ENCODE measurements around the gene ZFAND3.
A peak's percentile ranks its signal among the peaks of the same experiment; 100 is the strongest.

ZFAND3 gene

GRCh38 chr6:38141085-38141484, 321.6 kb downstream of the ZFAND3 start:
- DNase-seq, result no peak

- DNase-seq, result no peak
Observed at GRCh38 chr6:38141716-38142115, 322.2 kb downstream of the ZFAND3 start.

DNA sequence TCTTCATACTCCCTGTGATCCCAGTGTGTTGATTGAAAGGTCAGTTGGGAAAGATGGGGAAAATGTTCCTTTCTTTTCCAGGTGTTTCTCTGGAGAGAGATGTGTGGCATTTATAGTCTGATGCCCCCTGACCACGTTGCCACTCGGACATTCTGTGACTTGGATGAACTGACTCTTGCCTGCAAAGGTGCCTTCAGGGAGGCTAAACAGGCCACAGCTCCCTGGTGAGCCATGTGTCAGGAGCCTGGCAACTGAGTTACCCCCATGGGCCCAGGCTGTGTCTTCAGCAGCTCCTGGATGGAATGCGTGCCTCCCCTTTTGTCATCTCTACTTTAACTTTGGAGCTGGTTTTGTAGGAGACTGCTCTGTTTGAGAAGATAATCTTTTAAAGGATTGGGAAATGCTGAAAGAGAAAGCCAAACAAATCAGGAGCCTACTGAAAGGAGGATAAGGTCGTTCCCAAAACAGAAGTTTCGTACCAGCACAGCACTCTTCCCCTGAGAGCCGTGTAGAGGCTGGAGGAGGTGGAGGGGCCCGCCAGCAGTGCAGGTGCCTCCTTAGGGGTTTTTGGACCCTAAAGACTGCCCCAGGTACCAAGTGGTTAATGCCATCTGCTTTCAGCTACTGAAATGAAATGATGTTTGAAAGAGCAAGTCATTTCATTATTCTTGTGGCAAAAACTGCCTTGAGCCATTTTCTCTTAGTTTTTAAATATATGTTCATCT, 322.8 kb downstream of the ZFAND3 start:
- peak; percentile 10 for DNase-seq

DNA sequence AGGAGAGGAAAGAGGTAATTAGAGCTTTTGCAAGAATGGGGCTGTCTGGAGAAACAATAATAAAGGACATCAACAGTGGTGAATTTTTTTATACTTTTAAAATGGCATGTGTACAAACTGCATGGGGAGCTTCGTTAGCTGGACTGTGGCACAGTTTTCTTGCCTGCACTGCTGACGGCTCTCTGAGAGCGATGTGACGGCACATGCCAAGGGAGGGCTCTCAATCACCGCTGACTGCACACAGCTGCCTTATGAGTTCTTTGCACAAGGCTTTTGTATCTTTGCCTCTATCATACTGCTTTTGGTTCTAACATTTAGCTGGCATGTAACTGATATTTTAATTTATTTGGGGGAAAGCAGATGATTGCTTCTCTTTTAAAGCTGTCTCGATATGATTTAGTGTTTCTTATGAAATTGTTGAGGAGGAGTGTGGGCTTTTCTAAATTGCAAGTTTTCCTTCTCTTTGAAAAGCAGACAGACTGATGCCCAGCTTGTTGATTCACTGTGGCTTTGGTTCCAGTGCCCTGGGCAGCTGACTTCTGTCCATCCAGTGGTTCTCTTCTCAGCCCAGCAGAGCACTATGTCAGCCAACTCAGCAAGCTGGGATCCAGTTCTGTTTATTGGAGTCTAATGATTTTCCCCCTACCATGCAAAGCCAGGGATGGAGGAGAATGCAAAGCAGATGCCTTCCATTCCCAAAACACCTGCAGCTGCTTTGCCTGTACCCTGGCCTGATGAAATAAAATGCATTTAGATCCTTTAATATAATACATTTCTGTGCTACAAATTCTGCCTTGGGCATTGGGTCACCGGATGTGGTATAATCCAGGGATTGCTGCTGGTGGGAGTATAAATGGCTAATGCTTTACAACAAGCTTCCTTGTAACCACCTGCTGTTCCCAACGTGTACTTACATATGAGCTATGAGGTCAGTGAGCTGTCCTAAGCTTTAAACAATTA, 323.9 kb downstream of the ZFAND3 start:
- no peak for DNase-seq

DNA sequence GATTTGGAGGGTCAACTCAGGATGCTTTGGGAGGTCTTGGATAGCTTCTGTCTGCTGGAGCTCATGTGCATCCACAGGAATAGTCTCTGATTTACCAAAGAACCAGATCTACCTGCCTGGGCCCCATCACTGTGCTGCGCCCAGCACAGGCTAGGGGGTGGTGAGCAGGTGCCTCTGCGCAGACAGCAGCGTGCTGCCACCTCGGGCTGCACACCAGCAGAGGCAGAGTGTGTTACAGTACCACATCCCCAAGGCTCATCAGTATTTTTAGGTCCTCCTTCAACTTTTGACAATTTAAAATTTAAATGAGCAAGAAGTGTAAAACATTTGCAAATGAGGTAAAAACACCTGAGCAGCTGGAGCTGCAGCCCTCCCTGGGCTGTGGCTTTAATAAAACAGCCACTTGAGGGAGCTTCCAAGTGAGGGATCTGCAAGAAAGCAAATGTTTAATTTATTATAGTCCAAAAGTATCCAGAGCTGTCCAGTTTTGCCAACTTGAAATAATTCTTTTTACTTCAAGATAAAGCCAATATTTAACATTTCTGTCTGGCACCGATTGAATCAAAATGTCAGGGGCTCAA, 324.9 kb downstream of the ZFAND3 start:
- DNase-seq, result no peak

DNA sequence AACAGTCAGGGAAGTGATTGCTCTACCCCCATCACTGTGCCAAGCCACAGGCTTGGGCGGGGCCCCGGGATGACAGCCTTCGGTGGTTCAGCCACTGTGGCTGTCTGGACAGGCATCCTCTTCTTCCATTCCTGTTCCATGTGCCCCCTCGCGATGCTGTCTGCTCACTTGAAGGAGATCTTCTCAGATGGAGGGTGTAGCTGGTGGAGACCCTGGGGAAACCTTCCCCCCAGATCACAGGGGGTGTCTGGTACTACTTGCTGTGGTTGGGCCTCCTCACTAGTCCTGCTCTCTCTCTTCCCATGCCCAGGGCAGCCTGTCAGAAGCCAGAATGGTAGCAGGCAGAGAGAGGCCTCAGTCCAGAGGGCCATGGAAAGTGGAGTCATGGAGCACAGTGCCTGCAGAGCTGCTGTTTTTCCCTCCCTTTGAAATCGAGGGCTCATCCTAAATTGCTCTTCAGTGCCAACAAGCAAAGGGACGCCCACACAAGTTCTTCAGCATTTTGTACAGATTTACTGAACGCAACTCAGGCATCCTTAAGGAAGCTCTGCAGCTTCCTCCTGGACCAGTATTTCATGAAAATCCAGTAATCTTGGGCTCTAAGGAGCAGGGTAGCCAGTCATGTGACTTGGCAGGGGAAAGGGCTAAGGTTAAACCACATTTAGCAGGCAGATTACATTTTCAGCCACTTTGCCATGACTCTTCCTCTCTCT, 326.6 kb downstream of the ZFAND3 start:
- DNase-seq, result no peak

DNA sequence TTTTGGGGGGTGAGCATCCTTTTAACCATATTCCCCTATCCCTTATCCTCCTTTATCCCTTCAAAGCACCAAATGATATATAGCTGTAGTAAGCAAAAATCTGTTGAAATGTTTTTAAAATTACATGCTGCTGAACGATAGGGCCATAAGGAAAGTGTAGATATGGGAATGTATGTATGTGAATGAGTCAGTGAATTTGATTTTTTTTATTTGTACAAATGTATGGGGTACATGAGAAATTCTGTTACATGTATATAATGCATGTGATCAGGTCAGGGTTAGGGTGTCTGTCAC, 327.2 kb downstream of the ZFAND3 start:
- no peak for DNase-seq

DNA sequence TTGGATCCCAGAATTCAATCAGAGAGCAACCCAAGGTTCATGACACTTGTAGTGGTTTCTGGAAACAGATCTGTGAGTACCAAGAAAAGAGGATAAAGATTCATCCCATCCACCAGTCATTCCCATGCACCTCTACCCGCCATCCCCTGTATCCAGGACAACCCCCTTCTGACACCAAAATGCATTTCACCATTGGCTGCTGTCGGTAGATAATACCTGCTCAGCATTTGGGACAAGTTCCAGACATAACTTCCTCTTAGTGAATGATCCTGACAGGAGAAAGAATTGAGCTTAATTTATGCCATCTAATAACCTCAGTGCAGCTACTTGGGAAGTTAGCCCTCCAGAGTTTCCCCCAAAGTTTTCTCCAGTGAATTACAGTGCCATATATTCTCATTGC, 329.1 kb downstream of the ZFAND3 start:
- no peak for DNase-seq

DNA sequence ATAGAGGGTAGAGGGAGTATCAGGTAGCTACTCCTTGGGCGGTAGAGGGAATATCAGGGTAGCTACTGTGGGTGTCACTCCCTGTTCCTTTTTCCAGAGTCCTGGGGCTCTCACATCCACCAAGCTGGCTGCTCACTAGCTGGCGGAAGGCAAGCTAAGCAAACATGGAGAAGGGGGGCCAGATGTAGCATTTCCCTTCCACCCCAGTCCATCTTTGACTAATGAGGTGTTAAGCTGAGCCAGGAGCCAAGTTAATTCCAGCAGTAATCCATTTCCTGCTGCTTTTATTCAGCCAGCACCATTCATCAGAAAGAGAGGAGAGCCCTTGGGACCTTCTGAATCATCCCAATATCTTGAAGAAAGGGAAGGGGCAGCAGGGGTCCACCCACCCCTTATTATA, 330.0 kb downstream of the ZFAND3 start:
- DNase-seq, result no peak

GRCh38 chr6:38150021-38150420, 330.5 kb downstream of the ZFAND3 start:
- no peak for DNase-seq

DNA sequence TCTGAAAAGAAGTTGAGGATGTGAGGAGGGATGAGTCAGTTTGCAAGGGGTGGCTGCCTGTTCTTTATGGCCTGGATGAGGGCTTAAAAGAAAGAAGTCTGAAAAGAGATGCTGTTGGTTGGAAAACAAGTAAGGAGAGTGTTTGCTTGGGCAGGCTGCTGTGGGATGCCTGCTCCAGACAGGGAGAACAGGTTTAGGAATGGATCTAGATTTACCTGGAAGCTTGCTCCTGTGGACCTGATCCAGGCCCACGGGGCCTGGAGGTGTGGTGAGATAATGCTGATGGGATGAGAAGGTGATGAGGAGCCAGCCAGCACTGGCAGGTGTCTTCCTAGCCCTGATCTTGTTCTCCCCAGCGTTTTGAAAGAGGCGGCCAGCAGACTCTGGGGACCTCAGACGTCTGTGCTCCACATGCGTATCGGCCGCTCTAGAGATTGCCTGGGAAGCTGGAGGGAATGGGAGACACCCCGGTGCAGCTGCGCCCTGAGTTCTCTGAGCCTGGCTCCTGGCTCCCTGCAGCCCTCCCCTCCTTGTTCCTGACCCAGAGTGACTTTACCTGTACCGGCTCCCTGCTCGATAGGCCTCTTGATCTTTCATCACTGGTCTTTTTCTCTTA, 331.3 kb downstream of the ZFAND3 start:
- DNase-seq, result no peak

DNA sequence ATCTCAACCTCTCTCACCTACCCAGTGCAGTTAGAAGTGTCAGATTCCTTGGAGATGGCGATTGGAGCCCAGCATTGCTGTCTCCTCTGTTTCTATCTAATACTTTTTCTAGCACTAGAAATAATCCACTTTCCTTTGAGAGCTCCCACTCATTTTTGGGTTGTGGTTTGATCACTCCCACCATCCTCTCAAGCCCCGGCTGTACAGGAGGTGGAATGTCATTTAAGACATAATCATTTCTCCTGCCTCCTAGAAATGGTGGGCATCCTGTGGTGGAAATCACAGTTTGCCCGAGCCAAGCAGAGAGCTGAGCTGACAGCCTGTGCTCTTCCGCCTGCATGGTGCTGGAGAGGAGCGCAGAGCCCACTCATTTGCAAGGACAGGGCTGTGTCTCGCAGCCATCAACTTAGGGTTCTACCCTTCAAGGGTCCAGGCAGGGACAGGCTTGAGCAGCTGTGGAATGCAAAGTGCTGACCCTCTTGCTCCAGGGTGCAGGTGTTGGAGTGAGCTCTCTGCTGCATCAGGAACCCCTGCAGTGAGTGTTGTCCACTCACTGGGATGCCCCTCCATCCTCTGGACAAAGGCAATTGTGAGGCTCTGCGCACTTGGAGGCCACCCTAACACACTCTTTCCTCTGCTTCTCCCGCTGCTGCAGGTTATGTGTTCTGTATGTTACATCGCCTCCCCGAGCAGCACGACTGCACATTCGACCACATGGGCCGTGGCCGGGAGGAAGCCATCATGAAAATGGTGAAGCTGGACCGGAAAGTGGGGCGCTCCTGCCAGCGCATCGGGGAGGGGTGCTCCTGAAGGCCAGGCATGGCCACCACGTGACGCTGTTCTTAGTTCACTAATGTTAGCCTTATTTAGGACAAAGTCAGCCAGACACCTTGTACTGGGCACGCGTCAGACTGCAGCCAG, 332.3 kb downstream of the ZFAND3 start:
- no peak for DNase-seq

GRCh38 chr6:38152620-38153019, 333.1 kb downstream of the ZFAND3 start:
- DNase-seq, result no peak

GRCh38 chr6:38153076-38153797, 333.7 kb downstream of the ZFAND3 start:
- no peak for DNase-seq

DNA sequence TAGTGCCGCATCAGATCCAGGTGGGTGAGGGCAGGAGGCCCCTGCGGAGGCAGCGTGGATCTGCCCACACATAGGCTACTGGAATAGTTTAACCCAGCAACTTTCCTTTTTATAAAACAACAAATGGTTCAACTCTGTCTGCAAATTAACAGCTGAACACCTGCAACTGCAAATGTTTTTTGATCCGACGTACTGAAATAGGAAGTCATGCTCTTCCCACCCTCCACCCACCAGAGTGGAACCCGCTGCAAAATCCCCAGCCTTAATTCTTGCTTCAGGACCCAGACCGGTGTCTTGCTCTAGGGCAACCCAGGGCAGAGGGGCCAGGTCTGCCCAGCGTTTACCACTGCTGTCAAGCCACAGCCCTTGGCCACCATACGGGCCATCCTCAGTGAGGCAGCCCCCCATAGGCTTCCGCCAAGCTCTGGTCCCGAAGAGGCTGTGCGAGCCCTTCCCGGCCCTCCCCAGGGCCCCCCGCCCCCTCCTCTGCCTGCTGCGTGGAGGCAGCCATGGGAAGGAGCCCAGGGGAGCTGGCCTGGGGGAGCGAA, 334.3 kb downstream of the ZFAND3 start:
- DNase-seq, result no peak

- no peak for DNase-seq
Observed at GRCh38 chr6:38154731-38155130, 335.2 kb downstream of the ZFAND3 start.

GRCh38 chr6:38155144-38155543, 335.6 kb downstream of the ZFAND3 start:
- no peak for DNase-seq

- no peak for DNase-seq
Observed at GRCh38 chr6:38155621-38156204, 336.2 kb downstream of the ZFAND3 start.

DNA sequence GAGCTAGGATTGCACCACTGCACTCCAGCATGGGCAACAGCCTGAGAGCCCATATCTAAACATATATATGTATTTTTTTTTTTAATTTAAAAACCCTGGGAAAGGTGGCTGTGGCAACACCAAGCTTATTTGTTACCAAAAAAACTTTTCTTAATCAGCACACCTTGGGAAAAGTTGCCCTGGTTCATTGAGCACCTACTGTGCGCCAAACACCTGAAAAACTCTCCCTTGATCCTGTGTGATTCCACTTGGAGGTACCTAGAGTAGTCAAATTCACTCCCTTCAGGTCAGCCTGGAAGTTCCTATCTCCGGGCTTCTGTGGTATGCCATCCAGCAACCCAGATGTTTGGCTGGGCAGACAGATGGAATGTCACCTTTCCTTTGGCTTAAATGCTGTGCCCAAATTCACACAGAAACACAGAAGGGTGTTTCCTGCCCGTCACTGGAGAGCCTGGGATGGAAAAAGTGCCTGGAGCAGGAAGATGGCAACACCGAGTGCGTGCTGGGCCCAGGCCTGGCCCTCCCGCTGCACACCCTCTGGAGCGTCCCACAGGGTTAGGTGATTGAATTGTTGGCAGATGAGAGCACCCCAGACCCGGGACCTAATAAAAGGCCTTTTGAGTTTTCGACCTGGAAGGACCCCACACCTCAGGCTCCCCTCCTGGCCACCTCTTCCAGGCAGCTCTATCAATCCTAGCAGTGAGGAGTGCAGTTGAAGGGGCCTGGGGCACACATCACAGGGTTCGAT, 337.5 kb downstream of the ZFAND3 start:
- DNase-seq, result no peak

DNA sequence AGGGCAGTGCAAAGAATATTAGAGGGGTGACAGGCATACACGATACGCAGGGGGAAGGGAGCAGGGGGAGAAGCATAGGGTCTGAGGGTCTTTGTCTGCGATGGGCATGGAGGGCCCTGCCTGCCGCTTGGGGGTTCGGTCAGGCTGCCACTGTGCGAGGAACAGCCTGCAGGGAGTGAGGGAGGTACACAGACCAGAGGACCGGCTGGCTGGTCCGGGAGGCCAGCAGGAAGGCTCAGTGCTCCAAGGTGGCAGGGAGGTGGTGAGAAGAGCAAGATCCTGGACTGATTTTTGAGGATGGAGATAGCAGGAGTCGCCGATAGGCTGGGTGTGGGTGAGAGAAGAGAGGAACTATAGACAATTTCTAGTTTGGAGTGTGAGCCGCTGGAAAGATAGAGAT, 338.4 kb downstream of the ZFAND3 start:
- no peak for DNase-seq
